Measurements from ENCODE around the gene RSPH1. TPM values are rescaled to one million over a fixed set of nuclear protein-coding genes. Genes with fewer than 3 reads are reported as not detected.

Gene RSPH1
- total RNA-seq, 1 experiment from 2014 or later = 0.12 TPM

DNA sequence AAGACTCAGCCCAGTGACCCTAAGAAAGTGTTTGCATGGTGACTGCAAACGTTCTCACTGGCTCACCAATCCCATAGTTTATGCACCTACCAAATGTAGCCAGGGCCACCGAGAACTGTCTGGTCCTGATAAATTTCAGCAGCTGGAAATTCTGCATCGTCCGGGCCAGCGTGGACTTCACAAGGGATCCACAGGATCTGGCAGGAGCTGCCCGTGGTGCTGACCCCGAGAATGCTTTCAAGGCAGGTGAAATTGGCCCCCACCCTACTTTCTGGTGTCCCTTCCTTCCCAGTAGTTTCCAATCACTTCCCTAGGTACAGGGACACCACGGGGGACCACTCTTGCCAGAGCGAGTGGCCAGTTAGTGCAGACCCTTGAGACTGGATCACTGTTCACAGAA, 66.2 kb downstream of the RSPH1 start:
- no peak for DNase-seq (ENCODE audit: low read depth)

DNA sequence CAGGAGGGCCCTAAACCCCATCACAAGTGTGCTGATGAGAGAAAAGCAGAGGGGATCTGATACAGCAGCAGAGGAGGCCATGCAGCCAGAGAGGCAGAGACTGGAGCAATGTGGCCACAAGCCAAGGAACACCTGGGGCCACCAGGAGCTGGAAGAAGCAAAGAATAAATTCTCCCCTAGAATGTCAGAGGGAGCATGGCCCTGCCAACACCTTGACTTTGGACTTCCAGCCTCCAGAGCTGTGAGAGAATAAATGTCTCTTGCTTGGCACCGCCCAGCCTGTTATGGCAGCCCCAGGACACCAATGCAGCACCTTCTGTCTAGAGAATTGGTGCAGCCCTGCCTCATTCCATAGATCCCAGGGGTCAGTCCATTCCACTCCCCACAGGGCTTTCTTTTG, 67.0 kb downstream of the RSPH1 start:
- DNase-seq (ENCODE audit: low read depth) = no peak

DNA sequence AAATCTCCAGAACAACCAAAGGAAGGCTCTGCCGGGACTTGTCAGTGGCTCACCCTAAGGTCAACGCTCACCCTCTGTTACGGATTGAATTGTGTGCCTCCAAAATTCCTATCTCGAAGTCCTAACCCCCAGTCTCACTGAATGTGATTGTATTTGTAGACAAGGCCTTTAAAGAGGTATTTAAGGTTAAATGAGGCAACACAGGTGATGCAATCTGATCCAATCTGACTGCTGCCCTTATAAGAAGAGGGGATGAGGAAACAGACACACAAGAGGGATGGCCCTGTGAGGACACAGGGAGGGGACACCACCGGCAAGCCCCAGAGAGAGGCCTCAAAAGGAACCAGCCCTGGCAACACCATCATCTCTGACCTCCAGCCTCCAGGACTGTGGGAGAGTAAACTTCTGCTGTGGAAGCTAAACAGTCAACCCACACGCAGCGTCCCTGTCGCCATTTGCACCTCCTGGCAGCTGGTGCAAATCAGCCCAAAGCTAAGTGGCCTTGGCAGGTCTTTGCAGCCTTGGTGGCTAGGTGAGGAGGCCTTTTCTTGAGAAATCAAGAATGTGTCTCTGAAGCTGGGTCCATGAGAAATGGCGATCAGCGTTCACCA, 68.1 kb downstream of the RSPH1 start:
- no peak for DNase-seq (ENCODE audit: low read depth)

DNA sequence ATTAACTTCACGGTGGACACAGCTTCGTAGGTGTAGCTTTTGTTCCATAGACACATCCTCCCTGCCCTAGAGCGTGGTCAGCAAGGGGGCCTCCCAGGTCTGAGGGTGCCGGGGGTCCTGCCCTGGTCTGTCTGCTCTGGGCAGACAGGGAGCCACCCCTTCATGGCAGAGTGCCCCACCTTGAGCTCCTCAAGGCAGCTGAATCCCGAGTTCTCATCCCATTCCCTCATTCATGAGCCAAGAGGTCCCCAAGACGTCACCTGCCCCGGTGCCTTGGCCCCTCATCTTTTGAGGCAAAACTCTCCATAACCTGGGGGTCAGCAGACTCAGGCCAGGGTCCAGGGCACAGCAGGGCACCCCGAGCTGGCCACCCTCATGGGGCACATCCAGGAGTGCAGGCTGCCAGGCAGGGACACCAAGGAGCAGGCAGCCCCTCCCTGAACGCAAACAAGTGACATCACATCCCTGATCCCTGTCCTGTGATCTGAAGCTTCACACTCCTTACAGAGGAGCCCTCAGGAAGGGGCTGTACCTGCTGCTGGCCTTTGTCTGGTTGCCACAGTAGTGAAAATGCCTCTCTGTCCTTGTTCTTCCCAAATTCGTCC, 69.0 kb downstream of the RSPH1 start:
- DNase-seq (ENCODE audit: low read depth) = no peak

DNA sequence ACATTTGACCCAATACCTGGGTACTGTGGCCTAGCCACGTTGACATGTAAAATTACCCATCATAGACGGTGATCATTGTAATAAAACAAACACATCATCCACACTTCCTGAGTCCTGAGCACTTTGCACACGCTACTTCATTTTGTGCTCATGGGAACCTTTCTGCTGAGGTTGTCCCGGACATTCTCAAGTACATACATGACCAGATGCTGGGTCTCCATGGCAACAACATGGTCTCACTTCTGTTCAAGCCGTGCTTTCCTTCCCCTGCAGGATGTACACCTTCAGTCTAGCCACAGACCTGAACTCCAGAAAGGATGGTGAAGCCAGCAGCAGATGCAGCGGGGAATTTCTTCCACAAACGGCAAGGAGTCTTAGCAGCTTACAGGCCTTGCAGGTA, 69.6 kb downstream of the RSPH1 start:
- no peak for DNase-seq (ENCODE audit: low read depth)

DNA sequence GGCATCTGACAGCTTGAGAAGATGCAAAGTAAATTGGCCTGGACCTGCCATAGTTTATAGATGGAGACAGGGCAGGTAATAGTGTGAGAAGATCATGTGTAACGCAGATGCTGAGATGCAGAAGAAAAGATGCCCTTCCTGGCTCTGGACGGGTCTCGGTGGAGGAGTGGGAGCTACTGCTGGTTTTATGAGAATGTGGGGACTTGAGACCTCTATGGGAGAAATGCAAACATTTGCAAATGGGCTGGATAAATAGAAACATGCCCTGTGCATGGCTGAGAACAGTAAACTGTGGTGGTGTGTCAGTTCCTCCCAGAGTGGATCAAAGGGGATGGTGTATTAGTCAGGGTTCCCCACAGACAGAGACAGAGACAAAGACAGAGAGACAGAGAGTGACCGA, 70.4 kb downstream of the RSPH1 start:
- no peak for DNase-seq (ENCODE audit: low read depth)

DNA sequence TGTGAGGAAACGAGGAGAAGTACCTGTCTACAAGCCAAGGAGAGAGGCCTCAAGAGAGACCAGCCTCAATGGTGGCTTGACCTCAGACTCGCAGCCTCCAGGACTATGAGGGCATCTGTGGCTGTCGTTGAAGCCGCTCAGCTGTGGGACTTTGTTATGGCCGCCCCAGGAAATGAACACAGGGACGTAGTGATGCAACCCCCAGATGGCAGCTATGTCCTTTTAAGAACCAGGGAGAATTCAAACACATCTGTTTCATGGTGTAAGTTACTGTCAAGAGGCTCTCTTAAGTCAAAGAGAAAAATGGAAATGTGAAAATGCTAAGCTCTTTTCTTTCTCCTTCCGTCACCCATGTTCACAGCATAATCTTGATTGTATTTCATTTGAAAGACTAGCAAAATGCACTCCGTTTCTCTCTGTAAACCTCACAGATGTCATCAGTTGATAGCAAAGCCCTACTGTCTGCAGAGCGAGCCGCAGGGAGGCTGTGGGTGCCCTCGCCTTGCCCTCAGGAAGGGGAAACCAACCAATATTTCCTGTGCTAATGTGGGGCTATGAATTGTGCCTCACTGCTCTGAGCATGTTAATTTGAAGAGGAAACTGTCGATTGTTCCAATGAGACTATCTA, 71.0 kb downstream of the RSPH1 start:
- no peak for DNase-seq (ENCODE audit: low read depth)

DNA sequence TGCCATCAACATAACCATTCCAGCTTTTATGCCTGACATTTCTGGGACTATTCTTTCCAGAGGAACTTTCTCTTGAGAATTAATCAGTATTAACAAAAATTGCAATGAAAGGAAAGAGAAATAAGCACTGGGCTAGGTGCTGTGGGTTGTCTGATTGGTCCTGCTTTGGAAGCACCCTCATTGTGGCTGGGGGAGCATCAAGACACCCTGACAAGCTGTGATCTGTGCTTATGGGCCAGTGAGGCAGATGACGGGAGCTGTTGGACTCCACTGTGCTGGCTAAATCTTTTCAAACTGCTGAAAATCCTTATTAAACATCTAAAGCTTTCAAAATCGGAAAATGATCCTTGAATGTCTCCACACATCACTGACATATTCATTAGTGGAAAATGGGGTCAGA, 72.3 kb downstream of the RSPH1 start:
- no peak for DNase-seq (ENCODE audit: low read depth)

DNA sequence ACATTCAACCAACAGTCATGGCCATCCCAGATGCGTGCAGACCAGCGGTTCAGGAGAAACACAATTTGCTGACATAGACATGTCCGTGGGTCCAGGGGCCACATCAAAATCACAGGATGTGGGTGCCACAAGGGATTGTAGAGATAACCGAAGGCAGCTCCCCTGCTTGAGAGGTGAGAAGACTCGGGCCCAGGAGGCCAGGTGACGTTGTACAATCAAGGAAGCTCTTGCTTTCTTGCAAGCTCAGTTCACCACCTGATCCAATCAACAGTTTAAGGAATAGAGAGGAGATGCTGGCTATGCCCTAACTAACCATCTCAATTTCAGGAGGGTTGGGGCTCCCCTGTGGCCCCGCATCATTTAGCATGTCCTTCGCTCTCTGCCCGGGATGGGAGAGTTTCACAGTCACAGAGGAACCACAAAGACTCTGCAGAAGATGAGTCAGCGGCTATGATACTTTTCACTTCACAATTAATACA, 72.8 kb downstream of the RSPH1 start:
- no peak for DNase-seq (ENCODE audit: low read depth)

Other genes starting within 250 kb of the RSPH1 start
- 0.29 and 2.6 TPM in 2 replicates for gene TFF3, start 180.8 kb downstream of the RSPH1 start, total RNA-seq (2014; rRNA removed; shearing (Covaris generic))
- gene TFF2, start 145.2 kb downstream of the RSPH1 start, total RNA-seq (2014; rRNA removed; shearing (Covaris generic)) = not detected in 2 replicates
- not detected in 2 replicates for gene TFF1, start 129.7 kb downstream of the RSPH1 start, total RNA-seq (2014; rRNA removed; shearing (Covaris generic))
- gene TMPRSS3, start 100.2 kb downstream of the RSPH1 start, total RNA-seq (2014; rRNA removed; shearing (Covaris generic)) = not detected in 2 replicates
- gene UBASH3A, start 92.3 kb downstream of the RSPH1 start, total RNA-seq (2014; rRNA removed; shearing (Covaris generic)) = not detected in 2 replicates
- 0.24 TPM in 1 of 2 replicates, not detected in the other for gene SLC37A1, start 17.6 kb upstream of the RSPH1 start, total RNA-seq (2014; rRNA removed; shearing (Covaris generic))
- not detected in 2 replicates for gene PDE9A, start 157.4 kb upstream of the RSPH1 start, total RNA-seq (2014; rRNA removed; shearing (Covaris generic))